Measurements from ENCODE around the gene KNTC1.

KNTC1 gene

DNA sequence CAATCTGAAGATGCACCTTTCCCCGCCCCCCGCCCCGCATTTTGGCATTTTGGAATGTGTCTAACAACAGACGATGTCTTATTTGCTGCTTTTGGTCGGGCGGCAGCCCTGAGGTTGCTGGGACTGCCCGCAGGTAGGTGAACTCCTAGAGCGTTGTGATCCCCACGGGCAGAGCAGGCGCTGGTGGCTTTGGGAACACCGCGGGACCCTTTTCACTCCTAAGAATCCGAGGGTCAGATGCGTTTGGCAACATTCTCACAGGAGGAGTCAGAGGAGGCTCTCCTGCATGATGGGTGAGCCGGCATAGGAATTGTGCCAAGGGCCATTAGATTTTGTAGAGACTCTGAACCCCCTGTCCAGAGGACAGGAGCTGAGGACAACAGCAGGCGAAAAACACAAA, 134.2 kb downstream of the KNTC1 start:
- no peak for FAIRE-seq

GRCh38 chr12:122661938-122662337, 134.9 kb downstream of the KNTC1 start:
- FAIRE-seq = no peak

DNA sequence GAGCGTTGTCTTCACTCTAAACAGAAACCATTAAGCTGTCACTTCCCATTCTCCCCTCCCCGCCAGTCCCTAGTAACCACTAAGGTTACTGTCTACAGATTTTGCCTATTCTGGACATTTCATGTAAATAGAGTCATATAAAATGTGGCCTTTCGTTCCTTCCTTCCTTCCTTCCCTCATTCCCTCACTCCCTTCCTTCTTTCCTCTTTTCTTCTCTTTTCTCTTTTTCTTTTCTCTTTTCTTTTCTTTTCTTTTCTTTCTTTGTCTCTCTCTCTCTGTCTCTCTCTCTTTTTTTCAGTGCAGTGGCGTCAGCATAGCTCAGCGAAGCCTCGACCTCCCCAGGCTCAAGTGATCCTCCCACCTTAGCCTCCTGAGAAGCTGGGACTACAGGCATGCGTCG, 138.3 kb downstream of the KNTC1 start:
- FAIRE-seq = no peak

GRCh38 chr12:122665759-122666158, 138.7 kb downstream of the KNTC1 start:
- FAIRE-seq = no peak

GRCh38 chr12:122668268-122668667, 141.2 kb downstream of the KNTC1 start:
- FAIRE-seq = no peak

DNA sequence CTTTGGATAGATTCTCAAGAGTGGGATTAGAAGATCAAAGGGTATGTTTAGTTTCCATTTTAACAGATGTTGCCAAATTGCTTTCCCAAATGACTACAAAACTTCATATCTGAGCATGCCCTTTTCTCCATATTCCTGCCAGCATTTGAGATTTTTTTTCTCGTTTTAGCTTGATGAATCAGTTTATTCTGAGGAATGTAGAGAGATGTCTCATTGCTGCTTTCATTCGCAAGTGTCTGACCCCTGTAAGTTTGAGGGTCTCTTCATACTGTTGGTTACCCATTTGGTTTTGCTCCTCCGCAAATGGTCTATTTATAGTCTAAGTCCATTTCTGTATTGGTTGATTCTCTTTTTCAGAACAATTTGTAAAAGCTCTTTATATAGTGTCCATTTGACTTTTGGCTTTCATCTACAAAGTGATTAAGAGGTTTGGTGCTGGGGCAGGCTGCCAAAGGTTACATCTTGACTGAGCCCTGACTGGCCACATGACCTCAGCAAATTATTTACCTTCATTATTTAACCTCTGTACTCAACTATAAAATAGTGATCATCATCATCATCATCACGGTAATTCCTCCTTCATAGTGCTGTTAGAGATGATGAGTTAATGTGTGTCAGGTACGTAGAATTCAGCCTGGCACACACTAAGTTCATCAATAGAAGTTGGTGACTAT, 142.5 kb downstream of the KNTC1 start:
- FAIRE-seq = no peak

DNA sequence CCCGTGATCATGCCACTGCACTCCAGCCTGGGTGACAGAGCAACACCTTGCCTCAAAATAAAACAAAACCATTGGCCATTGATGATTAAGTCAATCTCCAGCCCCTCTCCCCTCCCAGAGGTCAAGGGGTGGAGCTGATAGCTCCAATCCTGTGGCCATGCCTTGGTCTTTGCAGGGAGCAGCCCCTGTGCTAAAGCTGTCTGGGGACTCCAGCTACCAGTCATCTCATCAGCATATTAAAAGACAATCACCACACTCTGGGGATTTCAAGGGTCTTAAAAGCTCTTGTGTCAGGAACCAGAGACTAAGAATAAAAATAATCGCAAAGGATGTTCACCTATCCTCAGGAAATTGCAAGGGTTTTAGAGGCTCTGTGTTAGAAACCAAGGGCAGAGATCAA, 145.5 kb downstream of the KNTC1 start:
- no peak for FAIRE-seq

All from endometrium (tissue), 2 donors.